Mesenchymal stem cell (in vitro differentiated cells and primary cell): ENCODE data around the gene B3GAT1.

Source experiments
- DNase-seq: peaks from one replicate; pipeline ENCODE4 v3.0.0-alpha.2; 2013
- H2AFZ ChIP-seq: one replicate; pipeline ENCODE4 v1.6.1; 2013; ENCODE audit warnings: low read depth, mild to moderate bottlenecking, control low read depth, inconsistent platforms, low read length, moderate library complexity
- H2AK5ac ChIP-seq: 2 replicates; pipeline ENCODE4 v1.6.1; 2013; ENCODE audit warnings: low read length, moderate library complexity, mild to moderate bottlenecking, inconsistent platforms; ENCODE audit not compliant: severe bottlenecking
- H2BK120ac ChIP-seq: one replicate; pipeline ENCODE4 v1.6.1; 2013; ENCODE audit warnings: low read depth, mild to moderate bottlenecking, inconsistent platforms, low read length, moderate library complexity
- H2BK12ac ChIP-seq, 2 experiments: one replicate each; pipeline ENCODE4 v1.6.1; 2013; ENCODE audit warnings: inconsistent platforms in 2 of 2, low read length in 2 of 2, mild to moderate bottlenecking in 2 of 2, moderate library complexity in 2 of 2, control low read depth in 1 of 2
- H2BK15ac ChIP-seq: one replicate; pipeline ENCODE4 v1.6.1; 2013; ENCODE audit warnings: mild to moderate bottlenecking, low read depth, inconsistent platforms; ENCODE audit not compliant: poor library complexity, severe bottlenecking
- H2BK5ac ChIP-seq: 2 replicates; pipeline ENCODE4 v1.6.1; 2013; ENCODE audit warnings: low read depth, mild to moderate bottlenecking, low read length, control low read depth, inconsistent platforms; ENCODE audit not compliant: poor library complexity, severe bottlenecking
- H3K14ac ChIP-seq, 2 experiments: one replicate each; pipeline ENCODE4 v1.6.1; 2013; ENCODE audit warnings: inconsistent platforms in 2 of 2, low read length in 2 of 2, control low read depth in 1 of 2, mild to moderate bottlenecking in 1 of 2, moderate library complexity in 1 of 2
- H3K18ac ChIP-seq, 2 experiments: one replicate each; pipeline ENCODE4 v1.6.1; 2013; ENCODE audit warnings: inconsistent platforms in 2 of 2, low read length in 2 of 2, control low read depth in 1 of 2, low read depth in 1 of 2, mild to moderate bottlenecking in 1 of 2
- H3K23ac ChIP-seq, 2 experiments: one replicate each; pipeline ENCODE4 v1.6.1; 2013; ENCODE audit warnings: inconsistent platforms in 2 of 2, low read length in 2 of 2, mild to moderate bottlenecking in 2 of 2, moderate library complexity in 2 of 2, control low read depth in 1 of 2
- H3K27ac ChIP-seq: 2 replicates; pipeline ENCODE4 v1.5.1; 2013; ENCODE audit warnings: mild to moderate bottlenecking, moderate library complexity, low read length, control low read depth, inconsistent platforms; ENCODE audit not compliant: poor library complexity, severe bottlenecking
- H3K27me3 ChIP-seq, 2 experiments: 2 replicates each; pipeline versions ENCODE4 v1.6.1 to v1.7.0; 2013; ENCODE audit warnings: low read length in 2 of 2, mild to moderate bottlenecking in 2 of 2, moderate library complexity in 2 of 2, control low read depth in 1 of 2, inconsistent platforms in 1 of 2; ENCODE audit not compliant: control insufficient read depth in 1 of 2, insufficient read depth in 1 of 2
- H3K36me3 ChIP-seq, 2 experiments: 2 replicates each; pipeline versions ENCODE4 v1.6.1 to v1.7.0; 2013; ENCODE audit warnings: low read length in 2 of 2, control low read depth in 1 of 2, inconsistent platforms in 1 of 2, low read depth in 1 of 2, mild to moderate bottlenecking in 1 of 2; ENCODE audit not compliant: insufficient read depth in 2 of 2, control insufficient read depth in 1 of 2
- H3K4ac ChIP-seq, 2 experiments: one replicate each; pipeline ENCODE4 v1.6.1; 2013; ENCODE audit warnings: inconsistent platforms in 2 of 2, low read length in 2 of 2, mild to moderate bottlenecking in 2 of 2, moderate library complexity in 2 of 2, control low read depth in 1 of 2, low read depth in 1 of 2
- H3K4me1 ChIP-seq: 2 replicates; pipeline ENCODE4 v1.6.1; 2013; ENCODE audit warnings: low read depth, low read length, control low read depth; ENCODE audit not compliant: control insufficient read depth, insufficient read depth
- H3K4me2 ChIP-seq: 2 replicates; pipeline ENCODE4 v1.6.1; 2013; ENCODE audit warnings: low read length, mild to moderate bottlenecking, inconsistent platforms; ENCODE audit not compliant: poor library complexity, severe bottlenecking
- H3K4me3 ChIP-seq, 2 experiments: 2 replicates each; pipeline versions ENCODE4 v1.5.1 to v1.7.0; 2013; ENCODE audit warnings: low read length in 2 of 2, mild to moderate bottlenecking in 2 of 2, control low read depth in 1 of 2, low read depth in 1 of 2; ENCODE audit not compliant: insufficient read depth in 1 of 2
- H3K79me1 ChIP-seq: replicated peaks from 2 replicates; pipeline ENCODE4 v1.6.1; 2013; ENCODE audit warnings: mild to moderate bottlenecking, control low read depth, low read length, inconsistent platforms; ENCODE audit not compliant: poor library complexity, severe bottlenecking
- H3K9ac ChIP-seq: 2 replicates; pipeline ENCODE4 v1.7.0; 2013; ENCODE audit warnings: mild to moderate bottlenecking, low read length, moderate library complexity
- H3K9me3 ChIP-seq: 2 replicates; pipeline ENCODE4 v1.7.0; 2013; ENCODE audit warnings: mild to moderate bottlenecking, low read length; ENCODE audit not compliant: control insufficient read depth
- H4K8ac ChIP-seq: one replicate; pipeline ENCODE4 v1.6.1; 2013; ENCODE audit warnings: inconsistent platforms, mild to moderate bottlenecking, low read length, moderate library complexity
- H4K91ac ChIP-seq: one replicate; pipeline ENCODE4 v1.6.1; 2013; ENCODE audit warnings: mild to moderate bottlenecking, low read length, inconsistent platforms
- WGBS: methylation state at CpG from one replicate; pipeline ENCODE4 v1.1.7; 2013; ENCODE audit warnings: mixed read lengths; 5-methylcytosine and 5-hydroxymethylcytosine counted together

B3GAT1 gene

GRCh38 chr11:134347441-134347840, 64.6 kb downstream of the B3GAT1 start:
- no peak overlapping the region for H3K27ac ChIP-seq
- no peak overlapping the region for H2BK120ac ChIP-seq
- peaks cover 0 to 17% of the 10 kb centered on the region in 2 experiments for H3K27me3 ChIP-seq
- H2BK12ac ChIP-seq = no peak overlapping the region
- H3K14ac ChIP-seq = no peak overlapping the region
- H3K79me1 ChIP-seq = no peaks in the 10 kb centered on the region
- H3K9me3 ChIP-seq = no peaks in the 10 kb centered on the region
- no peak overlapping the region for H4K91ac ChIP-seq
- H3K4me1 ChIP-seq = no peaks in the 10 kb centered on the region
- H3K23ac ChIP-seq = no peak overlapping the region
- H3K4me2 ChIP-seq = no peak overlapping the region
- 83% methylated on average over 10 of the region's 10 CpGs for WGBS
- H2BK15ac ChIP-seq = no peak overlapping the region
- no peak overlapping the region for H3K4ac ChIP-seq
- H3K36me3 ChIP-seq = no peaks in the 10 kb centered on the region
- H4K8ac ChIP-seq = no peak overlapping the region
- no peak overlapping the region for H3K18ac ChIP-seq
- no peak overlapping the region for H3K4me3 ChIP-seq
- H2BK5ac ChIP-seq = no peak overlapping the region
- no peak overlapping the region for H3K9ac ChIP-seq
- DNase-seq = no peak
- H2AFZ ChIP-seq = no peak overlapping the region
- H2AK5ac ChIP-seq = no peak overlapping the region

- Histone ChIP-seq H3K4ac (no peak overlapping the region), H3K36me3 (no peaks in the 10 kb centered on the region), H2BK15ac (no peak overlapping the region), H4K8ac (no peak overlapping the region), H3K23ac (no peak overlapping the region), H3K4me3 (no peak overlapping the region), H3K4me1 (no peaks in the 10 kb centered on the region), H3K4me2 (no peak overlapping the region), H2BK5ac (no peak overlapping the region), H3K79me1 (no peaks in the 10 kb centered on the region), H3K27ac (no peak overlapping the region), H3K14ac (no peak overlapping the region), H4K91ac (no peak overlapping the region), H2AFZ (no peak overlapping the region), H3K27me3 (peaks cover 0 to 17% of the 10 kb centered on the region in 2 experiments), H2AK5ac (no peak overlapping the region), H2BK12ac (no peak overlapping the region), H3K9me3 (no peaks in the 10 kb centered on the region), H2BK120ac (no peak overlapping the region), H3K9ac (no peak overlapping the region), H3K18ac (no peak overlapping the region)
- 69% methylated on average over 5 of the region's 5 CpGs for WGBS
- no peak for DNase-seq
Measured at GRCh38 chr11:134346976-134347350, 65.1 kb downstream of the B3GAT1 start.

- H4K8ac ChIP-seq = no peak overlapping the region
- H2BK15ac ChIP-seq = no peak overlapping the region
- no peaks in the 10 kb centered on the region for H3K4me1 ChIP-seq
- H3K14ac ChIP-seq = no peak overlapping the region
- no peak overlapping the region for H2AK5ac ChIP-seq
- H3K4me3 ChIP-seq = no peak overlapping the region
- H3K9me3 ChIP-seq = no peaks in the 10 kb centered on the region
- H3K9ac ChIP-seq = no peak overlapping the region
- no peak overlapping the region for H2AFZ ChIP-seq
- no peak for DNase-seq
- H2BK5ac ChIP-seq = no peak overlapping the region
- no peak overlapping the region for H3K4ac ChIP-seq
- no peak overlapping the region for H3K4me2 ChIP-seq
- no peak overlapping the region for H3K23ac ChIP-seq
- H3K27ac ChIP-seq = no peak overlapping the region
- H3K18ac ChIP-seq = no peak overlapping the region
- no peaks in the 10 kb centered on the region for H3K36me3 ChIP-seq
- H2BK12ac ChIP-seq = no peak overlapping the region
- no peak overlapping the region for H2BK120ac ChIP-seq
- no peaks in the 10 kb centered on the region for H3K79me1 ChIP-seq
- peaks cover 0 to 17% of the 10 kb centered on the region in 2 experiments for H3K27me3 ChIP-seq
- 79% methylated on average over 19 of the region's 22 CpGs for WGBS
- H4K91ac ChIP-seq = no peak overlapping the region
Measured at GRCh38 chr11:134346101-134346975, 65.7 kb downstream of the B3GAT1 start.

- H3K79me1 ChIP-seq = no peaks in the 10 kb centered on the region
- no peak for DNase-seq
- no peak overlapping the region for H2BK15ac ChIP-seq
- no peak overlapping the region for H2BK120ac ChIP-seq
- 76% methylated on average over 4 of the region's 4 CpGs for WGBS
- H3K4ac ChIP-seq = no peak overlapping the region
- H3K18ac ChIP-seq = no peak overlapping the region
- H4K91ac ChIP-seq = no peak overlapping the region
- no peak overlapping the region for H3K4me3 ChIP-seq
- peaks cover 0 to 13% of the 10 kb centered on the region in 2 experiments for H3K27me3 ChIP-seq
- H3K9me3 ChIP-seq = no peaks in the 10 kb centered on the region
- no peak overlapping the region for H2BK12ac ChIP-seq
- H3K4me1 ChIP-seq = no peaks in the 10 kb centered on the region
- no peak overlapping the region for H4K8ac ChIP-seq
- H3K14ac ChIP-seq = no peak overlapping the region
- no peak overlapping the region for H3K27ac ChIP-seq
- H3K9ac ChIP-seq = no peak overlapping the region
- no peak overlapping the region for H2AFZ ChIP-seq
- H2AK5ac ChIP-seq = no peak overlapping the region
- H3K4me2 ChIP-seq = no peak overlapping the region
- H2BK5ac ChIP-seq = no peak overlapping the region
- H3K23ac ChIP-seq = no peak overlapping the region
- H3K36me3 ChIP-seq = no peaks in the 10 kb centered on the region
Measured at GRCh38 chr11:134345237-134345550, 66.8 kb downstream of the B3GAT1 start.
